Renal cortical epithelial cell (primary cell): ENCODE data around the gene DPEP1. TPM values are rescaled to one million over a fixed set of nuclear protein-coding genes. Genes with fewer than 3 reads are reported as not detected.
"Not testable (repeated sequence)": the region's sequence is repeated elsewhere in the genome, so short reads cannot be mapped to it uniquely, and the experiment has no call there.

ENCODE experiments used
- DNase-seq: peaks from one replicate; pipeline ENCODE4 v3.0.0-alpha.2; 2011; ENCODE audit warnings: low read depth
- total RNA-seq: library from RNA; depleted of rRNA; stranded (reverse); fragments of >200 nt; gene quantifications from 2 replicates; pipeline ENCODE4 v1.2.3, GENCODE V29; 2014

Gene DPEP1
- total RNA-seq, result 0.50 and 3.1 TPM in 2 replicates

DNA sequence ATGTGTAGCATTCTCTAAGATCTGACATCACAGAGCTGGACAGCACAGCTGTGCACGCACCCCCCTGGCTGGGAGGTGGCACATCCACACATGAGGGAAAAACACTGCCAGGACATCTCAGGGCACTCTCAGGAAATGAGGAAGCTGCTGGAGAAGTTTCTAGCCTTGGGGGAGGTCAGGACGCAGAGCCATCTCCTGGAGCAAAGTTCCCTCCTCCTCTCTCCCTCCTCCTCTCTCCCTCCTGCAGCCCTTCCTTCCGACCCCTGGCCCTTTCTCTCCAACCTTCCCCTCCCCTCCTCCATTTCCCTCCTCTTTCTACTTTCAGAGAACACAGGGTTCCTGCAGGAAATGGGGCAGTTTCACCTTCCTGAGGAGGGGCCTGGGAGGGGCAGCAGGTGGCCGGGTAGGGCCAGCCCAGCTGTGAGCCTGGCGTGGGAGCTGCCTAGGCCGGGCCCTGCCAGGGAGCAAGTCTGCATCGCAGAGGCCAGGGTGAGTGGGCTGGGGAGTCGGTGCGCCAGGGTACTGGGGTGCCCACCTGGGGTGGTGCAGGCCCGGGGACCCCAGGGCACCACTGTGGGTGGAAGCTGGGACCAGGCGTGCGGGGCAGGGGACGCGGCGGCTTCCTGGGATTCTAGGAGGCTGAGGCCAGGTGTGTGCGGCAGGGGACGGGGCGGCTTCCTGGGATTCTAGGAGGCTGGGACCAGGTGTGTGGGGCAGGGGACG is at the start of gene DPEP1:
Gene DPEP1, plus strand, starts transcription at position 412 of the 723 bp plus-strand sequence. CDS start 16,769 bp downstream, outside the sequence.
- DNase-seq, result no peak

- no peak for DNase-seq
Measured at GRCh38 chr16:89564476-89565255, 48.8 kb upstream of the DPEP1 start.

GRCh38 chr16:89565256-89565505 is 48.3 kb upstream of the DPEP1 start:
- DNase-seq, result no peak

GRCh38 chr16:89565506-89566372 is 47.7 kb upstream of the DPEP1 start:
- peak; percentile 45 for DNase-seq

DNA sequence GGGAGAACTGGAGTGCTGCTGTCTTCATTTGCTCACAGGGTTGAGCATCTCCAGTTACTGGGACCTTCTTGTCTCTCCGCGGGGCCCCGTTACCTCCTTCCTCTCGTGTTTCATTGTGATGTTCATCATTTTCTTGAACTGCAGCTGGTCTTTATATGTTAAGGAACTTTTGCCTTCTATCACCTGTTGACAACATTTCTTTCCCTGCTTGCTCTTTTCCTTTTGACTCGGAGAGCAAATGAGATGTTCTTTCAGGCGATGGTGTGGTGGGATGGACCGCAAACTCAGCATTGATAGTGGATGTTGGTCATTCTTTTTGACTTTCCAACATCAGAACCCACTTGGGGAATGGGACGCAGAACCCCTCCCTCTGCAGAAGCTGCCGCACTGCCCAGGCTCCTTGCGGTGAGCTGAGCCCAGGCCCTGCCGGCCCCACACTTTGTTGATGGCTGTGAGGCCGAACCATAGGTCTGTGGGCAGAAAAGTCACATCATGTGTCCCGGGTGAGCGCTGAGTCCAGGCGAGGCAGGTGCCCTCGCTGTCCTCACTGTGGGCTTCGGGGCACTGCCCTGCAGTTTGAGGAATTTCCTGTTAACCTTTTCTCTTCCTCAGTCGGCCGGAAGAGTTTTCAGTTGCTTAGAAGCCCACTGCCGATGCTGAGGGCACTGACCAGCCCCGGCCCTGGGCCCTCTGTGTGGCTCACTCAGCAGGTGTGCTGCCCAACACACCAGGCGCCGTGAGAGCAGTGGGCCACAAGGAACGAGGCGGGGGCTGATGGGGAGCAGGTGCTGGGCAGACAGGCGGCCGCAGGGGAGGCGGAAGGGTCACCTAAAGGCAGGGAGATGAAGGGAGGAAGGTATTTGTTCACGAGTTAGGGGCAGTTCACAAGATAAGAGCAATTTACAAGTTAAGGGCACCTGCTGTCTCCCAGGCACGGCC is 45.5 kb upstream of the DPEP1 start:
- DNase-seq, result no peak

DNA sequence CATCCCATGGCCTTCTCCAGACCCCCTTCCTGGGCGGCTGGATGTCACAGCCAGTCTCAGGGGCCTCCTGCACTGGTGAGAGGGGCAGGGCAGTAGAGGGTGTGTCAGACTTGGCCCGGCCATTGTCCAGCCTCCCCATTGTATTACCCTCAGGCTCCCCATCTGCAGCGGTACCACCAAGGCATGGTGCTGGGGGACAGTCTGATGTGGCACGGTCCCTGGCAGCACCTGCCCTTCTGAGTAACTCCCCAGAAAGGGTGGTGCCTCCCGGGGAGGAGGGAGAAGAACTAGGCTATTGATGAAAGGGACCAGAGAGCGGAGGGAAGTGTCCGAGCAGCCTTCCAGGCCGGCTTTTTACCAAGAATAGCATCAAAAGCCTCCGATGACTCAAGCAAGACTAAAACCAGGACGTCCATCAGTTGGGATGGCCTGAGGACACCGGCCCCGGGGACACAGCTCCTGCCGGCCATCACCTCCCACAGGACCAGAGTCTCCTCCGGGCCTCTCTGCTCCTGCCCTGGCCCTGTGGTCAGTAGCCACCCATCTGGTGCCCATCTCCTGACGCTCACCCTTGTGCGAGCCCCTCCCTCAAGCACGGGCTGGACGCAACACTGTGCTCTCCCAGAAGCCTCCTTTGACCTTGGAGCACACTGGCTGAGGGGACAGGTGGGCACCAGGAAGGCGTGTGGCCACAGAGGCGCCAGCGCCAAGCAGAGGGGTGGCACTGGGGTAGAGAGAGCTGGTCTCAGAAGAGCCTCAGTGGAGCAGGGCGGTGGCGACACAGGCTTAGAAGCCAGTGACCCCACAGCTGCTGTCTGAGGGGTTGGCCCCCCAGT is 43.7 kb upstream of the DPEP1 start:
- no peak for DNase-seq

GRCh38 chr16:89570342-89570923 is 43.0 kb upstream of the DPEP1 start:
- DNase-seq, result no peak

- DNase-seq, result not testable (repeated sequence)
Measured at GRCh38 chr16:89570983-89571598, 42.4 kb upstream of the DPEP1 start.

GRCh38 chr16:89571636-89572035 is 41.8 kb upstream of the DPEP1 start:
- DNase-seq, result no peak

GRCh38 chr16:89572073-89572484 is 41.4 kb upstream of the DPEP1 start:
- no peak for DNase-seq

DNA sequence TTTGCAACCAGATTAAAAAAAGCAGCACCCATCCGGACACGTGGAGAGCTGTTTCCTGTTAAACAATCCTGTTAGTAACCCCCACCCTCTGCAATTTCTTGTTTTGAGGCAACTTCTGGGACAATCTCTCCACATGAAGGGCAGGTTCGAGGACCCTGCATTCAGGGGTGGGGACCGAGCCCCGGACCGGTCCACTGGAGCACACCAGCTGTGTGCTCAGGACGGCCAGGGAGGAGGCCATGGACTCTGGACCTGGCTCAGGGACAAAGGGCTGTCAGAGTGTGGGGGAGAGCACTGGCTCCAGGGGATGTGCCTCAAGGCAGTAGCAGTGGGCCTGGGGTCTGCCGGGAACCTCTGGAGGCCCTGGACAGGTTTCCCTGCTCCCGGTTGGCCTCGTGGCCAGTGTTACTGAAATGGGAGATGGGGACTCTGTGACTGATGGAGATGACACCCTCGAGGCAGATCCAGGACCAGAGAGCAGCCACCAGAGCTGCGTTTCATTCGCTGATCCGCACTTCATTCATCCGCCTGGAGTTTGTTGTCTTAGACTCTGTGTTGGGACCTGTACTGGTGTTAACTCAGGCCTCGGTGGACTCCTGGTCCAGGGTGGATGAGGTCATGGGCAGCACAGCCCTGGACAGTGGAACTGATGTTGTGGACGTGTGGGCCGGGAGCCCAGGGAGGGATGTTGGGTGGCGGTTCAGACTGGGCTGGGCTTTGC is 40.8 kb upstream of the DPEP1 start:
- no peak for DNase-seq

DNA sequence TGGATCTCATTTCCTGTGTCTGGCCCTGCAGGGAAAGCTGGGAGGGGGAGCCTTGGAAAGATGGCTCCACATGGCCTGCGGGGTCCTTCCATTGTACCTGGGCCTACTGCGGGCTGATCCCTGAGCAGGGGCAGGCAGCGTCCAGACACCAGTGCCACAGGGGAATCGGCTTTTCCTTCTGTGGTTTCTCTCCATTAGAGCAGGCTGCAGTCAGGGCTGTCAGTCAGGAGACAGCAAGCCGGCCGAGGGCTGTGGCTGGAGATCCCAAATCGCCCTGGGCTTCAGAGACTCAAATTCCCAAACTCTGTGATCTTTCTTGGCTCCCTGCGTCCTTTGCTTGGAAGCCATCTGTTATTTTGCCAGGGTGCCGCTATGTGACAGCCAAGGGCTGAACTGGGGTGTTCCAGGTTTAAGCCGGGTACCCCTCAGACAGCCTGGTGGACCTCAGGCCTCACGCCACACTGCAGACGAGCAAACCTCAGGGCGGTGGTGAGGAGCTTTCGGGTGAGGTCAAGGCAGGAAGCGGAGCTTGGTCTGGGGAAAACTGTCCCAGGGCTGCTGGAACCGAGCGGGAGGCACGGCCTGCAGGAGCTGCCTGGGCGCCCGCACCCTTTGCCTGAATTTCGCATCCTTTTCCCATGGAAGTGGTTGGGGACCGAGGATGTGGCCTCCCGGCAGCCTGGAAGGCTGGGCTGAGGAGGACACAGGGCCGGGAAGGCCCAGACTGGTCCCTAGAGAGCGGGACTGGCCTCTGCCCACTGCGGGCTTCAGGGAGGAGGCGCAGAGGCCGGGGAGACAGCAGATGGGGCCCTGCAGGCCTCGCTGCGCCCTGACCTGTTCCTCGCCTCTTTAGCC is 39.4 kb upstream of the DPEP1 start:
- DNase-seq, result no peak

GRCh38 chr16:89574681-89575246 is 38.7 kb upstream of the DPEP1 start:
- no peak for DNase-seq

GRCh38 chr16:89575247-89576152 is 37.9 kb upstream of the DPEP1 start, which contains the start of gene CPNE7:
Gene CPNE7 (plus strand): TSS chr16:89575758. CDS start chr16:89575898, 140 bp downstream.
- no peak for DNase-seq

DNA sequence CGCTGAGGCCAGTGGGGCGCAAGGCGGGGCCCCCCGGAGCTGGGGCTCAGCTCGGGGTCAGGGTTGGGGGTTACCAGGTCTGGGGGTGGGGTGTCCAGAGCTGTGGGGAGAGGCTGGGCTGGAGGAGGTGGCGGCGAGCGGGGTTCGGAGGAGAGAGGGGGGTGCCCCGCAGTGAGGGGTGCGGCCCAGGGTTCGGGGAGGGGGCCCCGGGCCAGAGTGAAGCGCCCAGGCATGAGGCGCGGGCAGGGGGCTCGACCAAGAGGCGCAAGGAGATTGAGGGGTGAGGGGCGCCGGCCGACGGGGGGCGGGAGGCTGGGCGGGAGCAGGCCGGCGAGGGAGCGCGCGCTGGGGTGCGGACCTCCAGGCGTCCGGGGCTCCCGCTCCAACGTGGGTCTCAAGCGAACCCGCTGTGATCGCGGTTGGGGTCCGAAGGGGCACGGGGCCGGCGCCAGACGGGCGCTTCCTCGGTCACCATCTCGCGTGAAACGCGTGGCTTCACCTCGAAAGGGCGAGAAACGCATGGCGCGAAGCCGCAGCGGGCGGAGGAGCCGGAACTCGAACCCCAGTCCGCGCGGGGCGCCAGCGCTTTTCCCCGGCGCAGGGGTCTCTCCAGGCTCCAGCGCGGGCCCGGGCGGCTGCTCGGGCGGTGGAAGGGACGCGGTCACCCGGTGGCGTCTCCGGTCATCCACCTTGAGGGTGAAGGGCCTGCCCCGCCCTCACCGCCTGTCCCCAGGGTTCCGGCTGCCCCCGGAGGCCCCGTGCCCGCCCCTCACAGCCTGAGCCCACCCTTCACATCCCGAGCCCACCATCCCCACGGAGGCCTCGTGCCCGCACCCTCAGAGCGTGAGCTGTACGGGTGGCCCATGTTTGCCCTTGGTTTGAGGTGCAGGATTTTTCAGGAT is 37.0 kb upstream of the DPEP1 start:
- no peak for DNase-seq
